Stimulated activated CD4-positive, alpha-beta T cell treated with anti-CD3 and anti-CD28 coated beads, Interleukin-12 subunit alpha, Interleukin-12 subunit beta, amount 100 ng/mL, for 24 hours (primary cell): ENCODE results near the gene REPS1.

ENCODE experiments used
- DNase-seq, 2 experiments: peaks; one replicate each; pipeline ENCODE4 v3.0.0-alpha.2; 2020; ENCODE audit warnings: low read depth in 2 of 2

Gene REPS1

DNA sequence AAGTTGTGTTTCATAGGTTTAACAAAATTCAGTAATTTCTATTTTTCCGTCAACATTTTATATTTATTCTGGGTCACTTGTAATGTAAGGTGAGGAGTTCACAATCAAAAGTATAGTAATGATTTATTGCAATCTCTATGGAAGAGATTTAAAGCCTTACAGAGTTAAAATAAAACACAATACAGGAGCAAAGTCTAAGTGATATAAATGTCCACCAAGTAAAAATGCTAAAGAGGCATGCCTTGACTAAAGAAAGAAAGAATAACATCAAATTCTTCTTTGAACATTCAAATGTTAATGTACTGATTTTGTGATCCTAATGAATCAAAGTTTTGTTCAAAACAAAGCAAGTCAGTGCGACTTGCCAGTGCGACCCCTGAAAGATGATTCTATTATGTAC, 61.5 kb downstream of the REPS1 start:
- DNase-seq = no peak

DNA sequence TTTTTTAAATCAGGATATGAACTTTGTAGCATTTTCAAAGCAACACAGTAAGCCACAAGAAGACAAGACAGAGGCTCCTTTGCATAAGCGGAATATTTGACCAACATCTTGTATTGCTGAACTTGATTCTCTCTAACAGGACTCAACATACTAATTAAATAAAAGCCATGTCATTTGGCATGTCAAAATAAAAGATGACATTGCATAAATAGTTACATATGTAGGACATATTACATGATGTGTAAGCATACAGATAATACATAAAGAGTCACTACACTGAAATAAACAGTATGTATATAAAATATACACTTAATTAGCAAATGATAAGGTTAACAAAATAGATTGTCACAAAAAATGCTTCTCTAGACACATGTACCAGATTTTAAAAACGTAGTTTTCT, 62.2 kb downstream of the REPS1 start:
- no peak for DNase-seq

DNA sequence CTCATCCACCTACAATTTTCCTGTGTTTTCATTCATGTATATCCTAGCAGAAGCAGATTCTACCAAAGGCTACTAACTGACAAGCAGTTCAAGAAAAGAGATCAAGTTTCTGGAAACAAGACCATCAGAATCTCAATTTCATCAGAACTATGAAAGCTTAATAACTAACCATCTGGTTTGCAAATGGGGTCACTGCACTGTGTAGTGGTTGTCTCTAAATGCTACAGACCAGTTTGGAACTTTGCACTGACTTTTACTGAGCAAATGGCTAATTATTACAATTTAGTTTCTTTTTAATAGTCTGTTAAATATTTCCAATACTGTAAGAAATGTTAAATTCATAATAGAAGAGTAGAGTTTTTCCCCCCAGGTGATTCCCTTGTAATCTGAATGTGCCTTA, 64.5 kb downstream of the REPS1 start:
- no peak for DNase-seq

DNA sequence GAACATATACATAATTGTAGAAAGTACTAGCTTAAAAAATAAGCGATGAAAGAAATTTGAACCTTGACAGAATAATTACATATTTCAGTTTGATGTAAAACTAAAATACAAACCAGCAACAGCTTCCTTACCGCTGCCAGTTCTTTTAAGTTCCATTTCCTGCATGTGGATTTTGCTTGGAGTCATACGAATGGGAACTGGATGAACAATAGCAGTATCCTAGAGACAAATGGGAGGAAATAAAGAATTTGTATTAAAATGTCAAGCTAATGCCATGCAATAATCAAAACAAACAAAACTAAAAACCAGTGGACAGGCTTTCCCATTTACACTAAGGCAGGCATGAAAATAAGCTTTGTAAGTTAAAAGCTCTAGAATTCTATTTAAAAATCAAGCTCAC, 67.1 kb downstream of the REPS1 start:
- no peak for DNase-seq

DNA sequence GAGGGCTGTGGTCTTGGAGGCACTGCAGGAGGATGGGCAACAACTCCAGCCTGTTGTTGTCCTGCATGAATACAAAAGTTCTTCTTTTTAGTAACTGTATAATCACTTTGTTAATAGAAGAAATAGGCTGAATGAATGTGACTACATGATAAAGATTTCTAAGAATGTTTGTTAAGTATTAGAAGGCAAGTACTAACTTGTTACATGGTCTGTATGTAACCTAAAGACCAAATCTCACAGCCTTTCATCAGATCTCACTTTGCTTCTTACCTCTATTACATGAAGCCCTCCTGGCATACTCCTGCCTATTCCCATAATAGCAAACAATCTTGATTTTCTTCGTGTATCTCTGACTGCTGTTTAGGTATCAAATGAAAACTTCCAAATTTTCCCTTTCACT, 73.4 kb downstream of the REPS1 start:
- no peak for DNase-seq

DNA sequence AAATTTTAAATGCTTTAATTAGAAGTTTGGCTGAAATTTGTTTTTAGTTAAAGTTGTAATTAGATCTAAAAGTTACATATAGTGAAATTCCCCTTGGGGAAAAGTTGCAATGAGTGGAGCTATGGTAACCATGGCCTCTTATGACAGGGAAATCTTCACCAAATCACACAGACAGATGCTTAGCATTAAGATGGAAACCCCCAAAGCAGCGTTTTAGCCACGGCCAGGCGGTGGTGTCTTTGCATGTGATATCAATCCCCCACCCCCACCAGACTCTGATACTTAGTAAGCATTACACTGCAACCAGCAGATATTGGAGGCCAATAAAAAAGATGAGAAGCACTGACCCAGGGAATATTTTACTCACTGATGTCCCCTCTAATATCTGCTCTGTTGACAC, 75.7 kb downstream of the REPS1 start:
- DNase-seq = no peak

DNA sequence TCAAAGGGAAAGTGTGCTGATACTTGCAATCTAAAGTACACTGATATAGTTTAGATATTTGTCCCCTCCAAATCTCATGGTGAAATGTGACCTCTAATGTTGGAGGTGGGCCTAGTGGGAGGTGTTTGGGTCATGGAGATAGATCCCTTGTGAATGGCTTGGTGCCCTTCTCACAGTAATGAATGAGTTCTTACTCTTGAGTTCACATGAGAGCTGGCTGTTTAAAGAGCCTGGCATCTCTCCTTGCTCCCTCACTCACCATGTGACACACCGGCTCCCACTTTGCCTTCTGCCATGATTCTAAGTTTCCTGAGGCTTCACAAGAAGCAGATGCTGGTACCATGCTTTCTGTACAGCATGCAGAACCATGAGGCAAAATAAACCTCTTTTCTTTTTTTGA, 78.1 kb downstream of the REPS1 start:
- no peak for DNase-seq

DNA sequence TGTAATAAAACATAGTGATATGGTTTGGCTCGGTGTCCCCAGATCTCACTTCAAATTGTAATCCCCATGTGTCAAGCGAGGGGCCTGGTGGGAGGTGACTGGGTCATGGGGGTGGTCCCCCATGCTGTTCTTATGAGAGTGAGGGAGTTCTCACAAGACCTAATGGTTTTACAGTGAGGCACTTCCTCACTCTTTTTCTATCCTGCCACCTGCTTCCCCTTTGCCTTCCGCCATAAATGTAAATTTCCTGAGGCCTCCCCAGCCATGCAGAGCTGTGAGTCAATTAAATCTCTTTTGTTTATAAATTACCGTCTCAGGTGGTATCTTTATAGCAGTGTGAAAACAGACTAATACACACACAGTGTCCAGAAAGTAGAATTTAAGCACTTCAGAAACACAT, 78.5 kb downstream of the REPS1 start:
- no peak for DNase-seq

DNA sequence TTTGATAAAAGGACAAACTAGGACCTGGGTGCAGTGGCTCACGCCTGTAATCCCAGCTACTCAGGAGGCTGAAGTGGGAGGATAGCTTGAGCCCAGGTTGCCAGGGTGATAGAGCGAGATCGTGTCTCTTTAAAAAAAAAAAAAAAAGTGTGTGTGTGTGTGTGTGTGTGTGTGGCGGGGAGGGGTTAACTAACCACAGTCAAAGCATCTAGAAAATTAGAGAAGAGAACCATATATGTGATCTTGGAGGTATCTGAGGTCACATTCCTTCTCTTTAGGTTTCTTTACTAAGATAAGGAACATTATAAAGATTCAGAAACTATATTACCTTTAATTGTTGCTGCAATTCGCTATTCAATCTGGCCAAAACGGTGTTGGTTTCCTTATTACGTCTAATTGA, 80.9 kb downstream of the REPS1 start:
- DNase-seq = no peak

DNA sequence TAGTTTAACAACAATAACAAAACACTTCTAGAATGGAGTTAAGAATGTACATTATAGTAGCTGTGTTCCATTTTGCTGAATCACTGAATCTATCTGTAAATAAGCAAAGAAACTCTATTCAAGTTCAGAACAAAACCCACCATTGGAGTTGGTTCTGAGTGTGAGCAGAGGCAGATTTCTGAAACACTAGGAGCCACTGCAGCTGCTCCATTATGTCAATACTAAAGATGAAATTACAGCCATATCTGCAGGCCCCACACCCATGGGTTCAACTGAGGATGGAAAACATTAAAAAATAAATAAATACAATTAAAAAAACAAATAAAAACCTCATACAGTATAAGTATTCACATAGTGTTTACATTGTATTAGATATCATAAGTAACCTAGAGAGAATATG, 91.0 kb downstream of the REPS1 start:
- no peak for DNase-seq

DNA sequence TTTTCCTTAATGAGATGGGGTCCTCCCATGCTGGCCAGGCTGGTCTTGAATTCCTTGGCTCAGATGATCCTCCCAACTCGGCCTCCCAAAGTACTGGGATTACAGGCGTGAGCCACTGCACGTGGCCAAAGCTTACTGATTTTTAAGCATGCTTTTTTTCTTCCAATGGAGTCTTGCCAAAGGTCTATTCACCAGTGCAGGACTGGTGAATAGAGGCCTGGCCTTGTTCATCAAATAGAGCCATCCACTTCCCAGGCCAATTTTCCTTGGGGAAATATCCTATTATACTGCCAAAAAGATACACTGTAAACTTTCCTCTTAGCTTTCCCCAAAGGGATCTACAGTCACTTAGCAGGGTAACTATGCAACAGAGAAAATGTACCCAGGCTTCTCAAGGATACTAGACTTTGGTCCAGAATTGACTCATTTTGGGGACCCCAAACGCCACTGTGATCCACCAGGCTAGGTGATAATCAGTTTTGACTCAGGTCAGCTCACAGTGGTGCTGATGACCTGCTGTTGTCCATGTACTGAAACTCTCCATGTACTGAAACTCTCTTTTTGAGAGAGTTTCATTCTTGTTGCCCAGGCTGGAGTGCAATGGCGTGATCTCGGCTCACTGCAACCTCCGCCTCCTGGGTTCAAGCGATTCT, 91.8 kb downstream of the REPS1 start:
- DNase-seq = no peak

DNA sequence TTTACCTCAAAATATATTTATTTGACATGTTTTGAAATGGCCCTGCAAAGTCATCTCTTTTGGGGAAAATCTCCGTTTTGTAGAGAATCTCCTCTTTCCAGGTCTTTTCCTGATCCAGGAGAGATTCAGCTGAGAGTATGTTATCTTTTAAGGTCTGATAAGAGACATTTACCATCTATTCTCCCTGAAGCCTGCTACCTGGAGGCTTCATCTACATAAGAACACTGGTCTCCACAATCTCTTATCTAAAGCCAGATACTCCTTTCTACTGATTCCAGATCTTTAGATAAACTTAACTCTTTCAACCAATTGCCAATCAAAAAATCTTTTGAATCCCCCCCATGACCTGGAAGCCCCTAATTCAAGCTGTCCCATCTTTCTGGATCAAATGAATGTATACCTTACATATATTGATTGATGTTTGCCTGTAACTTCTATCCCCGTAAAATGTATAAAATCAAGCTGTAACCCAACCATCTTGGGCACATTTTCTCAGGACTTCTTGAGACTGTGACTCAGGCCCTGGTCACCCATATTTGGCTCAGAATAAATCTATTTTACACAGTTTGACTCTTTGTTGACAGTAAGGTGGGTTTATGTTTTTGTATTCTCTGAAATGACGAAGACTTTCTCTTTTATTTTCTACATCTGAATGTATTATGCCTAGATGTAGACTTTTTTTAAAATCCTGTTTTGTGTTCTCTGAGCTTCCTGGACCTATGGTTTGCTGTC, 96.6 kb downstream of the REPS1 start:
- DNase-seq = no peak

DNA sequence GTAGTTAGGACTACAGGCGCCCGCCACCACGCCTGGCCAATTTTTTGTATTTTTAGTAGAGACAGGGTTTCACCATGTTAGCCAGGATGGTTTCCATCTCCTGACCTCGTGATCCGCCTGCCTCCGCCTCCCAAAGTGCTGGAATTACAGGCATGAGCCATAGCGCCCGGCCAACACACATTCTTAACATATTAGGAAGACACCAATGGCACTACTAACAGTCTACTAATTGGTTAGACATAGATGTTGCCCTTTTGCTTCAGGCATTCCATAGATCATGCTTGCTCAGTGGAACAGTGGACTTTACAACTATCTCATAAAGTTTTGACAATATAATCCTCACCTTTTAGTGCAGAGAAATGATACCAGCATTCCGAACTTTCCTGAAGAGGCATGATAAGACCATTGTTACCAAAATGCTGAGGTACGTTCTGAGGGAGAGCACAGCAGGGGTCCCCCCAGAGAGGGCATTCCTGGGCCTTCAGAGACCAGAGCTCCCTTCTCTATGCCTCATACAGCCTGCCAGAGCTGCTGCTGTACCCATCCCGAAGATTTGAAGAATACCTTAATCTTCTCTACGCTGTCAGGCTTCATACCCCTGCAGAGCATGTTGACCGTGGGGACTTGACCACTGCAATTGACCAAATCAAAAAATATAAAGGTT, 102.8 kb downstream of the REPS1 start:
- no peak for DNase-seq

DNA sequence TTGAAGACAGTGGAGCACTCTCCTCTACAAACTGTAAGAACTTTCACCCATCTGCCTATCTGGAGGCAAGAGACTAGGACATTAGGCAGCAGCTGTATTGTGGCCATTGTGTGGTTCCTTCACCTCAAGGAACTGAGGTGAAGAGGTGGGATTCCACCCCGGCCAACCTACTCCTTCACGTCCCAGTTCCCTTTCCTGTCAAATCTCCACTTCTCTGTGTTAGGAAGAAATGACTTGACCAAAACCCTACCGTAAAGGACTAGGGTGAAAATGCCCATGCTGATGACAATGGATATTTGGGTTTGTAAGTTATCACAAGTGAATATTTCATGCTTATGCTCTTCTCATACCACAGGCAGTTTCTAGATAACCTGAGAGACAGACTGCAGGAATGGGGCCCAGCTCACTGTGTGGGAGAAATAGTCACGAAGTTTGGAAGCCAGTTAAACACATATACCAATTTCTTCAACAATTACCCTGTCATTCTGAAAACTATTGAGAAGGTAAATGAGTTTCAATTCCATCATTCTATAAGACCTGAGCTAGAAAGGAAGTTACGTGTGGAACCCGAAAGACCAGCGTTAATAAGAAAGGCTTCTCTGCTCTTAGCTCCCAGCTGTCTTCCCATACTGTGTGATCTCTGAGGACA, 105.6 kb downstream of the REPS1 start:
- DNase-seq = no peak

DNA sequence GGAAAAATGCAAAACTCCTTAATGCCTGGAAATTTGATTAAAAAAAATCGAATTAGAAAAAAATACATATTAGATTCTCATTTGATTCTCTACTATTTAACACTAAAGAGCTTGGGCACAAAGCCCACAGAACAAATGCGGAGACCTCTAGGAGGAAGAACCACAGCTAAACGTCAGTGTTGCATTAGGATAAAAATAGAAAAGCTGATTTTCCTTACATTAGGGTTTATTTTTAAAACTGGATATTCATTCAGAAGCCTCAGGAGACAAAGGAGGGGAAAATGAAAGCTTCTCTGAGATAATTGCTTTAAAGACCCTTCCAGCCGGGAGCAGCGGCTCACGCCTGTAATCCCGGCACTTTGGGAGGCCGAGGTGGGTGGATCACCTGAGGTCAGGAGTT, 114.9 kb downstream of the REPS1 start:
- DNase-seq = no peak

DNA sequence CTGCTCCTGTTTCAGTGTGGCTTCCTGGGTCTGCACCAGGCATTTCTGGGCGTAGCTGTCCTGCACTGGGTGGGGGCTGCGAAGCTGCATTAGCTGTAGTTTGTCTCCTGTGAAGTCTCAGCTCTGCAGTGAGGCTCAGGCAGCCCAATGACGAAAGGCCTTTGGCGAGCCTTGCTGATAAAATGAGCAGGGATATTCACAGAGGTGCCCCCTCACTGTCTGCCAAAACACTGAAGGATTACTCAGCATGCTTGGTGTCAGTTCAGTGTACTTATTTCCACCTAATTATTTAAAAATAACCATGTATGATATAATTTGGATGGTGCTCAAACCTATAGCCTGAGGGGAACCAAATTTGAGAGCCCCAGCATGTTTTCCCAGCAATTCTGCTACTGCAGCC, 118.7 kb downstream of the REPS1 start:
- DNase-seq = no peak

DNA sequence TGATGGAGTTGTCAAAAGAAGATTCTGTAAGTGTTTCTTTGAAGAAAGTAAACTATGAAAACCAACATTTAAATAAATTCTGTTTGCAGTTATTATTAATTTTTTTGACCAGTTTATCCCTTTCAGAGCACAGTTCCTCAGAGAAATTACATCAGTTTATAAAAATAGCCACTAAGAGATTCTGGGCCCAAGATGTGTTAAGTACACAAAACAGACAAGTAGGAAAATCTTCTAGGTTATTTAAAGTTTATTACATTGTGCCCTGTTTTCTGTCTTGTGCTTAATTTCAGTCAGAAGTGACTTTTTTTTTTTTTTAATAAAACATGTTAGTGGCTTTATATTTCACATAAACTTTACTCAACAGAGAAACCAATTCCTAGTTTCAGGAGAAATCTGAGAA, 119.9 kb downstream of the REPS1 start:
- no peak for DNase-seq

DNA sequence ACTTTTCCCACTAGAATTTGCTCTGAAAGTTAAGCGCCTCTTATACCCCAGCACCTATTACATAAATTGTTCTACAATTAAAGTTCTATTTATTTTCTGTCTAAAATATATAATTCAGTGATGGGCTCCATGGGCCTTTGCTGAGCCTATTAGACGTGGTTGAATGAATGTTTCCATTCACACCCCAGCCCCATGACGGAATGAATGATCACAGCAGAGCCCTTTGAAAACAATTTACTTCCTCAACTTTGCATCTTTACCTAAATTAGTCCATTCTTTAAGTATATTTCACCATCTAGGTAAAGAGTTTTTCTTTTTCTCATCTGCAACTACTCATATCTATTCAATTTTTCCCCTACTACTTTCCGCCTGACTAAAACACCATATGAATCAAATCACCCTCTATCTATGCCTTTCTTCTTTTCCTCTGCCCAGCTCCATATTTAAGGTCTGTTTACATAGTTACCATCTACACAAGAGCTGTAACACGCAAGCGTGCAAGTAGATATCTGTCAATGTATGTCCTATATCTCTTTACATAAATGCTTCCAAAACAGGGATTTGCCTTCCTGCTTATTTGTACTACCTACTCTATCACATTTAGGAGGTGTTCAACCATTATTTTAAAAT, 122.5 kb downstream of the REPS1 start:
- DNase-seq = no peak

DNA sequence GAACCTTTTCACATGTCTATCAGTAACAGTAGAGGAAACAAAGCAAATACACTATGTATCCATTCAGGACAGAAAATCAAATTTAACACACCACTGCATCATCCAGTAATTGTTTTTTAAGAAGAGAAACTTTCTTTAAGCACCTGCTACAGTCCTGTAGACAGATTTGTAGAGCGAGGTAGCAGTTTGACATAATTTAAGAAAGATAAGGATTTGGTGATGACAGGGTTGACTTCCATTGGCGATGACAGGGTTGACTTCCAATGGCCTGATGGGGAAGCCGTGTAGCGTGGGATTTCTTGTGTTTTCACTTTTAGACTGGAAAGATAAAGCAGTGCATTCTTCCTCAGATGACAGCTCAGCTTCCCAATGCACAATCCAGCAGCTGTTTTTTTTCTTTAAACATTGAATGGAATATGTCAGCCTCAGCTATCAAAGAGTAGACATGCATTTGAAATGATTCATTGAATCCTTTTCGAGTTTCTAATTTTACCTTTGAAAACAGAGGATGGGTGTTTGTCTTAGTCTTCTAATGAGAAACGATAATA, 123.6 kb downstream of the REPS1 start:
- DNase-seq = no peak

DNA sequence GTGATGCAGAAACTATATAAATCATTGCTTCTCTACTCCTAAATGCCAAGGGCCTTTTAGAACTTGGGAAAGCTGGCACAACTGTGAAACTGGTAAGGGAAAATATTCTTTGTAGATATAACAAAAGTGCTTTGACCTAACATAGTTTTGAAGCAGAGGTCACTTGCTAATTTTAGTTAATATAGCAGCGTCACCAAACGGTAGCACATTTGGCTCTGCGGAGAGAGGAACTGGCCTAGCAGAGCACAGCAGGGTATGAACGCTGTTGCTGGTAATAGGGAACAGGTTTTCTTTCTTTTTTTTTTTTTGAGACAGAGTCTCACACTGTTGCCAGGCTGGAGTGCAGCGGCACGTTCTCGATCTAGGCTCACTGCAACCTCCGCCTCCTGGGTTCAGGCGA, 124.7 kb downstream of the REPS1 start:
- DNase-seq = no peak

DNA sequence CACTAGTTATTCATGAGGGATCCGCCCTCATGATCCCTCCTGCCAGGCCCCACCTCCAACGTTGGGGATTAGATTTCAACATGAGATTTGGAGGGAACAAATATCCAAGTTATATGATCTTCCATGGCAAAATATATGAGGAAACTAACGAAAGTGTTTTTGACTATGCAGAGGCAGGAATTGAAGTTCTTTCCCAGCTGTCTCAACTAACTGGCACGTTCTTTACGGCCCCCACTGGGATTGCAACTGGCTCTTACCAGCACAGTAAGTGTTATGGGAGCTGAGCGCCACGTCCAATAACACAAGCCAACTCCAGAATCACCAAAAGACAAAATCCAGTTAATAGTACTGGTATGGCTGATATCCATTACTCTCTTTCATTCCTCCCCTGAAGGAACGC, 125.6 kb downstream of the REPS1 start:
- DNase-seq = no peak

DNA sequence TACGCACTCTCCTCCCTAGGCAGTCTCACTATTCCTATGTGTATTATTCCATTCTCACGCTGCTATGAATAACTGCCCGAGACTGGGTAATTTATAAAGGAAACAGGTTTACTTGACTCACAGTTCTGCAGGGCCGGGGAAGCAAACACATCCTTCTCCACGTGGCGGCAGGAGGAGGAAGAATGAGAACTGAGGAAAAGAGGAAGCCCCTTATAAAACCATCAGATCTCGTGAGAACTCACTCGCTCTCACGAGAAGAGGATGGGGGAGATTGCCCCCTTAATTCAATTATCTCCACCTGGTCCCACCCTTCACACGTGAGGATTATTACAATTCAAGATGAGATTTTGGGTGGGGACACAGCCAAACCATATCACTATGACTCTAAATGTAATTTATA, 130.3 kb downstream of the REPS1 start:
- DNase-seq = no peak
